Measurements from ENCODE around the gene TMEM175. TPM values are rescaled to one million over a fixed set of nuclear protein-coding genes. Genes with fewer than 3 reads are reported as not detected.

TMEM175 gene
- total and polyA plus RNA-seq, 2 of the 13 experiments (the other 11 are each of a cell fraction or from before 2014, with no cell fraction given): 5.1 to 9.9 TPM

DNA sequence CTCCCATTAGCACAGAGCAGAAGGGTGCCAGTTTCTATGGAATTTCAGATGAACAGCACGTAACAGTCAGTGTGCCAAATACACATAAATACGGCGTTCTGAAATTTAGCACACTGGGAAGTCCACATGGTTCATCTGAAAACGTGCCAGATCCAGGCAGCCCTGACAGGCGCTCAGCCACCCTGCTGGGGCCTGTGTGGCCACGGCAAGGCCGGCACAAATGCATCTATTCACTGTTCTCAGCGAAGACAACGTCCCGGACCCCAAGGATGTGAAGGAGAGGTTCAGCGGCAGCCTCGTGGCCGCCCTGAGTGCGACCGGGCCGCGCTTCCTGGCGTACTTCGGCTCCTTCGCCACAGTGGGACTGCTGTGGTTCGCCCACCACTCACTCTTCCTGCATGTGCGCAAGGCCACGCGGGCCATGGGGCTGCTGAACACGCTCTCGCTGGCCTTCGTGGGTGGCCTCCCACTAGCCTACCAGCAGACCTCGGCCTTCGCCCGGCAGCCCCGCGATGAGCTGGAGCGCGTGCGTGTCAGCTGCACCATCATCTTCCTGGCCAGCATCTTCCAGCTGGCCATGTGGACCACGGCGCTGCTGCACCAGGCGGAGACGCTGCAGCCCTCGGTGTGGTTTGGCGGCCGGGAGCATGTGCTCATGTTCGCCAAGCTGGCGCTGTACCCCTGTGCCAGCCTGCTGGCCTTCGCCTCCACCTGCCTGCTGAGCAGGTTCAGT, 25.5 kb downstream of the TMEM175 start:
- TF ChIP-seq AGO2 (optimal IDR thresholded peaks at IDR 0.05; ENCODE audit: low read depth, low read length) (peak; percentile 81), HES4 (CRISPR knock-in tag; IDR thresholded peaks at IDR 0.05; ENCODE audit: borderline replicate concordance) (no peak), HNRNPL (IDR thresholded peaks at IDR 0.05; ENCODE audit: low read depth, low read length) (0 out of 2 replicates have a peak, but pooled peaks have one; percentile 40)
- TF ChIP-seq, protein P1, sequence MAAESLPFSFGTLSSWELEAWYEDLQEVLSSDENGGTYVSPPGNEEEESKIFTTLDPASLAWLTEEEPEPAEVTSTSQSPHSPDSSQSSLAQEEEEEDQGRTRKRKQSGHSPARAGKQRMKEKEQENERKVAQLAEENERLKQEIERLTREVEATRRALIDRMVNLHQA (CRISPR knock-in tag; IDR thresholded peaks at IDR 0.05): no peak
- TF ChIP-seq, protein P2, sequence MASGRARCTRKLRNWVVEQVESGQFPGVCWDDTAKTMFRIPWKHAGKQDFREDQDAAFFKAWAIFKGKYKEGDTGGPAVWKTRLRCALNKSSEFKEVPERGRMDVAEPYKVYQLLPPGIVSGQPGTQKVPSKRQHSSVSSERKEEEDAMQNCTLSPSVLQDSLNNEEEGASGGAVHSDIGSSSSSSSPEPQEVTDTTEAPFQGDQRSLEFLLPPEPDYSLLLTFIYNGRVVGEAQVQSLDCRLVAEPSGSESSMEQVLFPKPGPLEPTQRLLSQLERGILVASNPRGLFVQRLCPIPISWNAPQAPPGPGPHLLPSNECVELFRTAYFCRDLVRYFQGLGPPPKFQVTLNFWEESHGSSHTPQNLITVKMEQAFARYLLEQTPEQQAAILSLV (CRISPR knock-in tag; IDR thresholded peaks at IDR 0.05; ENCODE audit: borderline replicate concordance): no peak
- TF ChIP-seq, protein P3, sequence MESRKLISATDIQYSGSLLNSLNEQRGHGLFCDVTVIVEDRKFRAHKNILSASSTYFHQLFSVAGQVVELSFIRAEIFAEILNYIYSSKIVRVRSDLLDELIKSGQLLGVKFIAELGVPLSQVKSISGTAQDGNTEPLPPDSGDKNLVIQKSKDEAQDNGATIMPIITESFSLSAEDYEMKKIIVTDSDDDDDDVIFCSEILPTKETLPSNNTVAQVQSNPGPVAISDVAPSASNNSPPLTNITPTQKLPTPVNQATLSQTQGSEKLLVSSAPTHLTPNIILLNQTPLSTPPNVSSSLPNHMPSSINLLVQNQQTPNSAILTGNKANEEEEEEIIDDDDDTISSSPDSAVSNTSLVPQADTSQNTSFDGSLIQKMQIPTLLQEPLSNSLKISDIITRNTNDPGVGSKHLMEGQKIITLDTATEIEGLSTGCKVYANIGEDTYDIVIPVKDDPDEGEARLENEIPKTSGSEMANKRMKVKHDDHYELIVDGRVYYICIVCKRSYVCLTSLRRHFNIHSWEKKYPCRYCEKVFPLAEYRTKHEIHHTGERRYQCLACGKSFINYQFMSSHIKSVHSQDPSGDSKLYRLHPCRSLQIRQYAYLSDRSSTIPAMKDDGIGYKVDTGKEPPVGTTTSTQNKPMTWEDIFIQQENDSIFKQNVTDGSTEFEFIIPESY (CRISPR knock-in tag; IDR thresholded peaks at IDR 0.05): peak; percentile 45; the same call in 1 of the 2 replicates
- Histone ChIP-seq H3K4me1 (ENCODE audit: insufficient read depth, low read length) (no peaks in the 10 kb centered on the region), H3K79me2 (ENCODE audit: insufficient read depth, low read length) (no peaks in the 10 kb centered on the region), H3K27ac (ENCODE audit: extremely low read length, insufficient read depth, low read length) (no peak overlapping the region), H3K9me3 (ENCODE audit: low read length) (no peaks in the 10 kb centered on the region), H4K20me1 (ENCODE audit: insufficient read depth, low read length) (no peaks in the 10 kb centered on the region), H3K4me2 (ENCODE audit: low read depth, low read length) (no peak overlapping the region), H3K36me3 (replicated peaks in 1 of 2; ENCODE audit: control insufficient read depth in 1 of 2, insufficient read depth in 2 of 2, low read length in 2 of 2) (0 out of 5 replicates have a peak, but pooled peaks cover 0 to under 1% of the 10 kb centered on the region in 2 experiments), H2AFZ (ENCODE audit: low read length) (no peak overlapping the region), H3K27me3 (ENCODE audit: control insufficient read depth in 1 of 2, insufficient read depth in 2 of 2, low read length in 2 of 2) (no peaks in the 10 kb centered on the region), H3K9ac (ENCODE audit: insufficient read depth, low read depth, low read length) (no peak overlapping the region), H3K4me3 (replicated peaks in 1 of 3; ENCODE audit: insufficient read depth in 1 of 3, low read depth in 2 of 3, low read length in 3 of 3) (no peak overlapping the region)
- in situ Hi-C loops (cut with HindIII; ENCODE audit: extremely low pct_ligation_motif_present, low pct_unique_long_range_greater_than_20kb) (no loop called here), intact Hi-C loops (cut with micrococcal nuclease; ENCODE audit: unreplicated experiment) (no loop called here)
- ATAC-seq (no peak), FAIRE-seq (no peak), DNase-seq (ENCODE audit: low spot score) (no peak)
- BruUV-seq (replicated peaks): no TSS peak
- ChIA-PET CTCF (ENCODE audit: low intra/inter-chr PET ratio, low total read pairs) (no interaction called here), POLR2A (no interaction called here)
- 92% methylated on average over 35 of the region's 45 CpGs for WGBS (ENCODE audit: low lambda C conversion rate)

Data from HepG2 (cell line).